HUES48 (cell line): ENCODE data around the gene DIP2C.
"Not testable (repeated sequence)": the region's sequence is repeated elsewhere in the genome, so short reads cannot be mapped to it uniquely, and the experiment has no call there.

ENCODE experiments used
- H3K27ac ChIP-seq: one replicate; pipeline ENCODE4 v1.7.0; 2013; ENCODE audit warnings: low read depth, low read length, inconsistent platforms
- H3K27me3 ChIP-seq: 2 replicates; pipeline ENCODE4 v1.6.1; 2013; ENCODE audit warnings: mild to moderate bottlenecking, low read length; ENCODE audit not compliant: control insufficient read depth, insufficient read depth
- H3K36me3 ChIP-seq: 2 replicates; pipeline ENCODE4 v1.6.1; 2013; ENCODE audit warnings: low read length; ENCODE audit not compliant: control insufficient read depth, insufficient read depth
- H3K4me1 ChIP-seq: 2 replicates; pipeline ENCODE4 v1.6.1; 2013; ENCODE audit warnings: mild to moderate bottlenecking, low read length; ENCODE audit not compliant: control insufficient read depth, insufficient read depth
- H3K4me3 ChIP-seq: 2 replicates; pipeline ENCODE4 v1.5.1; 2013; ENCODE audit warnings: mild to moderate bottlenecking, low read depth, low read length
- H3K9ac ChIP-seq: 2 replicates; pipeline ENCODE4 v1.6.1; 2013; ENCODE audit warnings: mild to moderate bottlenecking, low read depth, low read length, moderate library complexity
- H3K9me3 ChIP-seq: 2 replicates; pipeline ENCODE4 v1.6.1; 2013; ENCODE audit warnings: low read length; ENCODE audit not compliant: control insufficient read depth, insufficient read depth

DIP2C gene

GRCh38 chr10:591646-592045 is 97.8 kb downstream of the DIP2C start:
- no peak overlapping the region for H3K4me3 ChIP-seq
- no peaks in the 10 kb centered on the region for H3K27me3 ChIP-seq
- H3K9ac ChIP-seq, result no peak overlapping the region
- H3K27ac ChIP-seq, result no peak overlapping the region
- 0 out of 2 replicates have a peak, but pooled peaks cover 3% of the 10 kb centered on the region for H3K4me1 ChIP-seq
- H3K36me3 ChIP-seq, result no peaks in the 10 kb centered on the region
- H3K9me3 ChIP-seq, result no peaks in the 10 kb centered on the region

- Histone ChIP-seq H3K4me1 (0 out of 2 replicates have a peak, but pooled peaks cover 3% of the 10 kb centered on the region), H3K27me3 (no peaks in the 10 kb centered on the region), H3K9ac (no peak overlapping the region), H3K9me3 (no peaks in the 10 kb centered on the region), H3K4me3 (no peak overlapping the region), H3K27ac (no peak overlapping the region), H3K36me3 (no peaks in the 10 kb centered on the region)
These were observed 98.7 kb downstream of the DIP2C start for GRCh38 chr10:590721-591120.

- Histone ChIP-seq H3K27me3 (no peaks in the 10 kb centered on the region), H3K4me1 (0 out of 2 replicates have a peak, but pooled peaks cover 3% of the 10 kb centered on the region), H3K4me3 (no peak overlapping the region), H3K36me3 (no peaks in the 10 kb centered on the region), H3K27ac (no peak overlapping the region), H3K9ac (no peak overlapping the region), H3K9me3 (no peaks in the 10 kb centered on the region)
These were observed 99.3 kb downstream of the DIP2C start for GRCh38 chr10:589961-590680.

GRCh38 chr10:588246-589165 is 101.0 kb downstream of the DIP2C start:
- H3K27ac ChIP-seq, result no peak overlapping the region
- no peak overlapping the region for H3K4me3 ChIP-seq
- H3K9ac ChIP-seq, result no peak overlapping the region
- H3K27me3 ChIP-seq, result no peaks in the 10 kb centered on the region
- H3K9me3 ChIP-seq, result no peaks in the 10 kb centered on the region
- 0 out of 2 replicates have a peak, but pooled peaks cover 3% of the 10 kb centered on the region for H3K4me1 ChIP-seq
- H3K36me3 ChIP-seq, result no peaks in the 10 kb centered on the region

GRCh38 chr10:586716-587115 is 102.8 kb downstream of the DIP2C start:
- Histone ChIP-seq H3K9ac (no peak overlapping the region), H3K4me1 (no peaks in the 10 kb centered on the region), H3K9me3 (no peaks in the 10 kb centered on the region), H3K4me3 (no peak overlapping the region), H3K36me3 (no peaks in the 10 kb centered on the region), H3K27me3 (no peaks in the 10 kb centered on the region), H3K27ac (no peak overlapping the region)

- H3K9ac ChIP-seq, result no peak overlapping the region
- H3K36me3 ChIP-seq, result no peaks in the 10 kb centered on the region
- H3K4me3 ChIP-seq, result no peak overlapping the region
- H3K4me1 ChIP-seq, result no peaks in the 10 kb centered on the region
- H3K9me3 ChIP-seq, result no peaks in the 10 kb centered on the region
- no peaks in the 10 kb centered on the region for H3K27me3 ChIP-seq
- H3K27ac ChIP-seq, result no peak overlapping the region
These were observed 103.3 kb downstream of the DIP2C start for GRCh38 chr10:586151-586550.

- Histone ChIP-seq H3K4me3 (no peak overlapping the region), H3K4me1 (no peaks in the 10 kb centered on the region), H3K9ac (no peak overlapping the region), H3K36me3 (no peaks in the 10 kb centered on the region), H3K27me3 (no peaks in the 10 kb centered on the region), H3K27ac (no peak overlapping the region), H3K9me3 (no peaks in the 10 kb centered on the region)
These were observed 104.0 kb downstream of the DIP2C start for GRCh38 chr10:585502-585901.

GRCh38 chr10:584497-585290 is 104.8 kb downstream of the DIP2C start:
- not testable (repeated sequence) for H3K9me3 ChIP-seq, H3K27me3 ChIP-seq, H3K4me3 ChIP-seq, H3K4me1 ChIP-seq, H3K36me3 ChIP-seq, H3K9ac ChIP-seq, H3K27ac ChIP-seq

- H3K4me1 ChIP-seq, result no peaks in the 10 kb centered on the region
- no peak overlapping the region for H3K9ac ChIP-seq
- H3K4me3 ChIP-seq, result no peak overlapping the region
- H3K27me3 ChIP-seq, result no peaks in the 10 kb centered on the region
- H3K27ac ChIP-seq, result no peak overlapping the region
- H3K36me3 ChIP-seq, result no peaks in the 10 kb centered on the region
- no peaks in the 10 kb centered on the region for H3K9me3 ChIP-seq
These were observed 106.0 kb downstream of the DIP2C start for GRCh38 chr10:583433-583832.

- no peak overlapping the region for H3K27ac ChIP-seq
- H3K36me3 ChIP-seq, result no peaks in the 10 kb centered on the region
- H3K27me3 ChIP-seq, result no peaks in the 10 kb centered on the region
- no peaks in the 10 kb centered on the region for H3K4me1 ChIP-seq
- H3K9ac ChIP-seq, result no peak overlapping the region
- H3K4me3 ChIP-seq, result no peak overlapping the region
- H3K9me3 ChIP-seq, result no peaks in the 10 kb centered on the region
These were observed 107.6 kb downstream of the DIP2C start for GRCh38 chr10:581776-582330.
